ENCODE data around the gene NHERF2. TPM values are rescaled to one million over a fixed set of nuclear protein-coding genes. Genes with fewer than 3 reads are reported as not detected.

Gene NHERF2
- total RNA-seq, 1 donor from 2014 or later = 343 TPM

GRCh38 chr16:2034696-2035430 lies 8.2 kb downstream of the NHERF2 start:
- peaks cover 87% of the 10 kb centered on the region for H3K4me1 ChIP-seq
- no peaks in the 10 kb centered on the region for H3K27me3 ChIP-seq (ENCODE audit: low read depth)
- intact Hi-C loops (cut with DNase I) = no loop called here
- peaks cover 45% of the 10 kb centered on the region for H3K36me3 ChIP-seq
- peak overlapping the region; percentile 55 for H3K4me3 ChIP-seq
- DNase-seq (no peak), ATAC-seq (no peak)
- H3K9me3 ChIP-seq = no peaks in the 10 kb centered on the region
- H3K27ac ChIP-seq = peak overlapping the region; percentile 92
- TF ChIP-seq CTCF (IDR thresholded peaks at IDR 0.05) = no peak

GRCh38 chr16:2035431-2036199 lies 8.9 kb downstream of the NHERF2 start:
- peak; percentile 56 to 73 for ATAC-seq
- DNase-seq = peak; percentile 89
- intact Hi-C loops (cut with DNase I) = no loop called here
- peaks cover 87% of the 10 kb centered on the region for H3K4me1 ChIP-seq
- no peaks in the 10 kb centered on the region for H3K9me3 ChIP-seq
- no peak for TF ChIP-seq CTCF (IDR thresholded peaks at IDR 0.05)
- peak overlapping the region; percentile 92 for H3K27ac ChIP-seq
- H3K27me3 ChIP-seq (ENCODE audit: low read depth) = no peaks in the 10 kb centered on the region
- peak overlapping the region; percentile 55 for H3K4me3 ChIP-seq
- H3K36me3 ChIP-seq = peaks cover 38% of the 10 kb centered on the region

- peak in 1 of 2 donors; percentile 0 for ATAC-seq
- no peaks in the 10 kb centered on the region for H3K27me3 ChIP-seq (ENCODE audit: low read depth)
- peak overlapping the region; percentile 55 for H3K4me3 ChIP-seq
- TF ChIP-seq CTCF (IDR thresholded peaks at IDR 0.05) = no peak
- intact Hi-C loops (cut with DNase I) = no loop called here
- H3K4me1 ChIP-seq = peaks cover 91% of the 10 kb centered on the region
- peak overlapping the region; percentile 92 for H3K27ac ChIP-seq
- H3K36me3 ChIP-seq = peaks cover 33% of the 10 kb centered on the region
- DNase-seq = no peak
- no peaks in the 10 kb centered on the region for H3K9me3 ChIP-seq
These were observed 9.7 kb downstream of the NHERF2 start for GRCh38 chr16:2036200-2036966.

GRCh38 chr16:2037115-2037514 lies 10.4 kb downstream of the NHERF2 start:
- H3K27ac ChIP-seq = peak overlapping the region; percentile 92
- H3K27me3 ChIP-seq (ENCODE audit: low read depth) = no peaks in the 10 kb centered on the region
- intact Hi-C loops (cut with DNase I) = no loop called here
- H3K9me3 ChIP-seq = no peaks in the 10 kb centered on the region
- no peak for ATAC-seq
- no peak for TF ChIP-seq CTCF (IDR thresholded peaks at IDR 0.05)
- DNase-seq = no peak
- H3K36me3 ChIP-seq = peaks cover 33% of the 10 kb centered on the region
- H3K4me3 ChIP-seq = peak overlapping the region; percentile 55
- H3K4me1 ChIP-seq = peaks cover 95% of the 10 kb centered on the region

GRCh38 chr16:2037647-2038381 lies 11.1 kb downstream of the NHERF2 start:
- no peak for DNase-seq
- H3K9me3 ChIP-seq = no peaks in the 10 kb centered on the region
- no peak for TF ChIP-seq CTCF (IDR thresholded peaks at IDR 0.05)
- H3K36me3 ChIP-seq = peaks cover 33% of the 10 kb centered on the region
- H3K4me3 ChIP-seq = peak overlapping the region; percentile 55
- H3K4me1 ChIP-seq = peaks cover 93% of the 10 kb centered on the region
- intact Hi-C loops (cut with DNase I) = no loop called here
- H3K27ac ChIP-seq = peak overlapping the region; percentile 92
- no peaks in the 10 kb centered on the region for H3K27me3 ChIP-seq (ENCODE audit: low read depth)
- ATAC-seq = no peak

All from lower lobe of right lung (tissue), 2 donors.